Ishikawa (cell line): ENCODE results near the gene KPNA1.

ENCODE experiments used
- NFIC ChIP-seq: IDR thresholded peaks from 2 replicates; pipeline ENCODE4 v1.6.1; 2012
- RAD21 ChIP-seq: IDR thresholded peaks from 2 replicates; pipeline ENCODE4 v1.6.1; 2012; ENCODE audit warnings: low read depth
- TEAD4 ChIP-seq: IDR thresholded peaks from 2 replicates; pipeline ENCODE4 v1.6.1; 2012

GRCh38 chr3:122451371-122451770 is 63.4 kb downstream of the KPNA1 start:
- TF ChIP-seq RAD21 (no peak), TEAD4 (no peak), NFIC (no peak)
